Hepatocyte (in vitro differentiated cells): ENCODE results near the gene CFAP99.

Experiments
- CTCF ChIP-seq: fragments of 200-600 bp; sonication (generic); IDR thresholded peaks from 2 replicates; pipeline ENCODE4 v1.5.1; 2016; ENCODE audit warnings: antibody characterized with exemption, mild to moderate bottlenecking; ENCODE audit not compliant: poor library complexity
- EZH2 ChIP-seq: fragments of 200-600 bp; sonication (generic); IDR thresholded peaks from 2 replicates; pipeline ENCODE4 v1.6.1; 2016; ENCODE audit warnings: antibody characterized with exemption, mild to moderate bottlenecking, borderline replicate concordance
- EZH2phosphoT487 ChIP-seq: fragments of 200-600 bp; sonication (generic); IDR thresholded peaks from one replicate; pipeline ENCODE4 v1.6.1; 2018; ENCODE audit warnings: antibody characterized with exemption, mild to moderate bottlenecking, low read depth, moderate library complexity; ENCODE audit not compliant: unreplicated experiment, severe bottlenecking

- no peak for TF ChIP-seq CTCF
- TF ChIP-seq EZH2phosphoT487 = no peak
- TF ChIP-seq EZH2 = no peak
Observed at GRCh38 chr4:2401610-2401983, 17.2 kb upstream of the CFAP99 start.
